ENCODE data around the gene REPS1. TPM values are rescaled to one million over a fixed set of nuclear protein-coding genes. Genes with fewer than 3 reads are reported as not detected.

The REPS1 gene
- total RNA-seq = 33.7 and 51.3 TPM in 2 replicates

DNA sequence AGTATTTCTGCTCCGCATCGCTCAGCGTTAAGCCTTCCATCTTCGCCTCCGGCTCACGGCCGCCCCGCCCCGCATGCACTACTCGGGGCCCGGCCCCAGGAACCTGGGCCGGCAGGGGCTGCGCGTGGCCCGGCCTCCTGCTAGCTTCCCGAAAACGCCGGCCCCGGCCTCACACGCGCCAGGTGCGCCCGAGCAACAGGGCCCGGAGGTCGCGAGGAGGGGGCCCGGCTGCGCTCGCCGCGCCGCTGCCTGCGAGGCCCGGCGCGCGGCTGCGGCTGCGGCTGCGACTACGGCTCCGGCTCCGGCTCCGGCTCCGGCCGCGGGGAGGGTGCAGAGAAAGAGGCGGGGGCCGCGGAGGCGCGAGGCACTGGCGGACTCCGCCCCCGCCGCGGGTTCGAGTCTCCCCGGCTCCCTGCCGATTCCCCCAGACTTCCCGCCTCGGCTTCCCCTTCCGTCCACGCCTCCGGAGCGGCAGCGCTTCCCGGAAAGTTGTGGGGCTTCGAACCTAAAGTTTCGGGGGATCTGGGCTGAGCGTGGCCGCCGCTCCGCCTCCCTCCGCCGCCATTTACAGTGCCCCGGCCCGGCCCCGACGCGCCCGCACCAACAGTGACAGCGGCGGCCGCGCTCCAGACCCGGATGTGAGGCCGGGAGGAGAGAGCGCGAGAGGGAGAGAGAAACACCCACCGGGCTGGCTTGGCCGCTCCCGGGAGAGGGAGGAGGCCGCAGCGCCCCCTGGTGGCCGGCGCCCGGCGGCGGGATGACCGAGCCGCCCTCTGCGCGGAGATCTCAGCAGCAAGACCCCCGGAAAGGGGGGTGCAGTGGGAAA is at the start of gene REPS1:
REPS1 (minus strand) TSS at position 611 of the 826 bp plus-strand sequence; CDS start at position 40, 571 bp downstream.

GRCh38 chr6:139028658-139029469 is 40.8 kb upstream of the REPS1 start, which contains the start of gene ABRACL:
Gene ABRACL (plus strand): TSS chr6:139028745. CDS start chr6:139034161, 5,416 bp downstream.

Other genes with a start within 250 kb of the REPS1 start
- 10.8 and 13.8 TPM in 2 replicates for gene CCDC28A, start 214.5 kb downstream of the REPS1 start, total RNA-seq
- gene ECT2L, start 192.2 kb downstream of the REPS1 start, total RNA-seq = under 0.01 TPM in 1 of 2 replicates, not detected in the other
- 46.2 and 64.5 TPM in 2 replicates for gene ABRACL, start 40.5 kb upstream of the REPS1 start, total RNA-seq
- gene HECA, start 146.8 kb upstream of the REPS1 start, total RNA-seq = 13.5 and 14.1 TPM in 2 replicates